GM12878 (cell line): ENCODE results near the gene HIP1. TPM values are rescaled to one million over a fixed set of nuclear protein-coding genes. Genes with fewer than 3 reads are reported as not detected.

Experiments used
- ATAC-seq: fragments of 200-7000 bp; cut with Tn5 transposase; 3 replicates; pipeline ENCODE4 v1.9.1; 2020; ENCODE audit warnings: mild to moderate bottlenecking, moderate library complexity
- BruUV-seq: library from RNA; stranded (reverse); fragments of 400-500 nt; replicated peaks from 2 replicates; lab custom pipeline; 2021; lab: Mats Ljungman, UMichigan
- CTCF ChIA-PET: fragments of 300-600 bp; sonication (Branson Sonifier 250); formaldehyde crosslinking; extraction: SDS; loops from one replicate; lab custom pipeline; 2021; ENCODE audit warnings: inconsistent platforms; lab: Yijun Ruan, JAX
- POLR2A ChIA-PET: fragments of 350-600 bp; formaldehyde crosslinking; extraction: SDS; loops from one replicate; lab custom pipeline; 2021; ENCODE audit warnings: inconsistent platforms; lab: Charles Lee
- RAD21 ChIA-PET: fragments of 300-600 bp; sonication (Branson Sonifier 250); formaldehyde crosslinking; loops from one replicate; lab custom pipeline; 2023; ENCODE audit warnings: antibody characterized with exemption; ENCODE audit not compliant: unreplicated experiment; lab: Charles Lee
- SMC1A ChIA-PET: fragments of 300-600 bp; sonication (Branson Sonifier 250); formaldehyde crosslinking; loops from one replicate; lab custom pipeline; 2023; ENCODE audit not compliant: unreplicated experiment, uncharacterized antibody; lab: Charles Lee
- DNase-seq: peaks from one replicate; pipeline ENCODE4 v3.0.0-alpha.2; 2011; ENCODE audit warnings: low read depth, low spot score
- FAIRE-seq: peaks from 3 replicates; lab custom pipeline; 2011; peaks lifted over from hg19 to GRCh38; lab: Jason Lieb, UNC
- H2AFZ ChIP-seq: 2 replicates; pipeline ENCODE4 v1.6.0; 2011; ENCODE audit warnings: low read depth, low read length, control low read depth; ENCODE audit not compliant: control insufficient read depth
- H3K27ac ChIP-seq: 2 replicates; pipeline ENCODE4 v1.5.1; 2011; ENCODE audit warnings: control low read depth; ENCODE audit not compliant: control insufficient read depth, insufficient read depth
- H3K27me3 ChIP-seq, 2 experiments: replicated peaks in 1 of 2; 2 replicates each; pipeline versions ENCODE4 v1.6.0 to v1.6.1; 2011; ENCODE audit warnings: low read length in 1 of 2; ENCODE audit not compliant: control insufficient read depth in 2 of 2, insufficient read depth in 2 of 2
- H3K36me3 ChIP-seq, 2 experiments: 2 replicates each; pipeline ENCODE4 v1.5.1; 2011; ENCODE audit warnings: low read length in 1 of 2; ENCODE audit not compliant: control insufficient read depth in 2 of 2, insufficient read depth in 2 of 2
- H3K4me1 ChIP-seq: 2 replicates; pipeline ENCODE4 v1.6.1; 2011; ENCODE audit warnings: mild to moderate bottlenecking, low read length, moderate library complexity, mixed read lengths; ENCODE audit not compliant: control insufficient read depth, insufficient read depth
- H3K4me2 ChIP-seq: 2 replicates; pipeline ENCODE4 v1.6.0; 2011; ENCODE audit warnings: control low read depth; ENCODE audit not compliant: control insufficient read depth, insufficient read depth
- H3K4me3 ChIP-seq: fragments of 200-600 bp; sonication (generic); 2 replicates; pipeline ENCODE4 v1.5.1; 2016
- H3K79me2 ChIP-seq: 2 replicates; pipeline ENCODE4 v1.6.0; 2011; ENCODE audit warnings: low read length; ENCODE audit not compliant: control insufficient read depth, insufficient read depth
- H3K9ac ChIP-seq: 2 replicates; pipeline ENCODE4 v1.8.0; 2011; ENCODE audit warnings: low read length, control low read depth, mixed read lengths; ENCODE audit not compliant: control insufficient read depth, insufficient read depth
- H3K9me3 ChIP-seq: replicated peaks from 3 replicates; pipeline ENCODE4 v1.5.1; 2011; ENCODE audit warnings: mild to moderate bottlenecking, low read length; ENCODE audit not compliant: control insufficient read depth, insufficient read depth
- H4K20me1 ChIP-seq: 2 replicates; pipeline ENCODE4 v1.6.0; 2011; ENCODE audit not compliant: control insufficient read depth, insufficient read depth
- FOXM1 ChIP-seq: IDR thresholded peaks from 2 replicates; pipeline ENCODE4 v1.6.1; 2012; ENCODE audit warnings: low read depth, mild to moderate bottlenecking, inconsistent platforms, low read length, moderate library complexity
- NR2C1 ChIP-seq: fragments of 450-650 bp; IDR thresholded peaks from 2 replicates; pipeline ENCODE4 v1.6.1; 2017; ENCODE audit warnings: antibody characterized with exemption, mild to moderate bottlenecking, moderate library complexity
- NR2F1 ChIP-seq: fragments of 450-650 bp; conservative IDR thresholded peaks from 2 replicates; pipeline ENCODE4 v1.6.1; 2017; ENCODE audit warnings: mild to moderate bottlenecking
- POLR2AphosphoS2 ChIP-seq: IDR thresholded peaks from 2 replicates; pipeline ENCODE4 v1.6.1; 2011; ENCODE audit warnings: low read depth, mild to moderate bottlenecking, low read length, improper control_type of control experiment, moderate library complexity
- POLR2AphosphoS5 ChIP-seq: IDR thresholded peaks from 2 replicates; pipeline ENCODE4 v1.6.1; 2011; ENCODE audit warnings: mild to moderate bottlenecking, low read length, inconsistent platforms
- RELA ChIP-seq: fragments of 450-650 bp; IDR thresholded peaks from 2 replicates; pipeline ENCODE4 v1.8.0; 2014; ENCODE audit warnings: borderline replicate concordance; ENCODE audit not compliant: partially characterized antibody
- TARDBP ChIP-seq: IDR thresholded peaks from 2 replicates; pipeline ENCODE4 v1.6.1; 2016; ENCODE audit warnings: borderline replicate concordance
- ZNF274 ChIP-seq: IDR thresholded peaks from one replicate; pipeline ENCODE4 v1.8.0; 2011; ENCODE audit not compliant: insufficient read length, insufficient read depth
- WGBS: methylation state at CpG from one replicate; pipeline ENCODE4 v1.1.6; 2016; ENCODE audit warnings: low lambda C conversion rate; ENCODE audit not compliant: insufficient replicate concordance, insufficient coverage; ENCODE audit errors: missing lambda C conversion rate; 5-methylcytosine and 5-hydroxymethylcytosine counted together
- in situ Hi-C: fragments of 300-500 bp; cut with MboI; formaldehyde crosslinking; loops from 9 replicates; pipeline ENCODE4 v1.14.3; 2018; ENCODE audit warnings: mixed read lengths
- intact Hi-C: fragments of 100-400 bp; cut with micrococcal nuclease; formaldehyde crosslinking; loops from one replicate; pipeline ENCODE4 v1.14.2; 2022; ENCODE audit not compliant: unreplicated experiment
- polyA plus RNA-seq, 11 experiments: library from polyadenylated mRNA; depleted of rRNA in 4 of 11; unstranded in 6 of 11; stranded (reverse) in 5 of 11; fragments of >200 nt; fragmentation: Nextera tagmentation in 4 of 11; fragmentation: Illumina TruSeq in 1 of 11; extraction: Ambion mirVana in 4 of 11; extraction: Trizol in 1 of 11; gene quantifications; 1 replicate in 1 of 11; 2 replicates in 10 of 11; pipeline versions ENCODE4 v1.2.1 to v1.2.3, GENCODE V29; 2011 to 2016; ENCODE audit warnings: inconsistent platforms in 2 of 11, missing spikeins in 2 of 11, low read depth in 1 of 11
- total RNA-seq, 4 experiments: library from RNA; depleted of rRNA in 3 of 4; stranded (reverse); fragments of >200 nt in 3 of 4; fragmentation: Illumina TruSeq in 1 of 4; extraction: Trizol in 1 of 4; gene quantifications; 2 replicates each; pipeline versions ENCODE4 v1.2.1 to v1.2.3, GENCODE V29; 2013 to 2021
- TF ChIP-seq, protein P1 (sequence below): fragments of 450-650 bp; formaldehyde crosslinking; IDR thresholded peaks from 2 replicates; pipeline ENCODE4 v1.4.0; 2020; ENCODE audit warnings: mild to moderate bottlenecking, moderate library complexity
- TF ChIP-seq, protein P2 (sequence below): IDR thresholded peaks from 2 replicates; pipeline ENCODE4 v1.6.1; 2012; ENCODE audit warnings: low read length, inconsistent platforms

Gene HIP1
- total and polyA plus RNA-seq, 10 of the 15 experiments (the other 5 are each of a cell fraction or from before 2014, with no cell fraction given) = 1.2 to 9.7 (median 3.2) TPM

DNA sequence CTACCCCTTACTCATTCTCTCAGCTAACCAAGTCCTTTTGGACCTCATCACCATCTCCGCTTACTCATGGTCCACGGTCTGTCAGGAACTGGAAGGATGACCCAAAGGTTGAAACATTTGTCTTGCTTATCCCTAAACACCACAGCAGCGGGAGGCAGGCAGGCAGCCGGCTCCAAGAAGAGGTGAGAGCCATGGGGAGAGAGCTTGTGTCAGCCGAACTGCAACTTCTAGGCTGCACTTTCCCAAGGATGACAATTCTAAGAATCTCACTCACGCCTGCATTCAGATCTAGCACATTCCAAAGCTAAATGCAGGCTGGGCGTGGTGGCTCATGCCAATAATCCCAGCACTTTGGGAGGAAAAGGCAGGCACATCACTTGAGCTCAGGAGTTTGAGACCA is 160.7 kb downstream of the HIP1 start:
- CTCF ChIA-PET = no interaction called here
- no peak overlapping the region for H3K9ac ChIP-seq
- no peak overlapping the region for H3K4me2 ChIP-seq
- no peaks in the 10 kb centered on the region for H3K9me3 ChIP-seq
- ATAC-seq (no peak), FAIRE-seq (no peak), DNase-seq (no peak)
- H3K79me2 ChIP-seq = no peaks in the 10 kb centered on the region
- TF ChIP-seq NR2F1 (no peak), POLR2AphosphoS5 (no peak), NR2C1 (no peak), TARDBP (no peak), ZNF274 (no peak), FOXM1 (no peak), POLR2AphosphoS2 (no peak), RELA (no peak)
- TF ChIP-seq, protein P1, sequence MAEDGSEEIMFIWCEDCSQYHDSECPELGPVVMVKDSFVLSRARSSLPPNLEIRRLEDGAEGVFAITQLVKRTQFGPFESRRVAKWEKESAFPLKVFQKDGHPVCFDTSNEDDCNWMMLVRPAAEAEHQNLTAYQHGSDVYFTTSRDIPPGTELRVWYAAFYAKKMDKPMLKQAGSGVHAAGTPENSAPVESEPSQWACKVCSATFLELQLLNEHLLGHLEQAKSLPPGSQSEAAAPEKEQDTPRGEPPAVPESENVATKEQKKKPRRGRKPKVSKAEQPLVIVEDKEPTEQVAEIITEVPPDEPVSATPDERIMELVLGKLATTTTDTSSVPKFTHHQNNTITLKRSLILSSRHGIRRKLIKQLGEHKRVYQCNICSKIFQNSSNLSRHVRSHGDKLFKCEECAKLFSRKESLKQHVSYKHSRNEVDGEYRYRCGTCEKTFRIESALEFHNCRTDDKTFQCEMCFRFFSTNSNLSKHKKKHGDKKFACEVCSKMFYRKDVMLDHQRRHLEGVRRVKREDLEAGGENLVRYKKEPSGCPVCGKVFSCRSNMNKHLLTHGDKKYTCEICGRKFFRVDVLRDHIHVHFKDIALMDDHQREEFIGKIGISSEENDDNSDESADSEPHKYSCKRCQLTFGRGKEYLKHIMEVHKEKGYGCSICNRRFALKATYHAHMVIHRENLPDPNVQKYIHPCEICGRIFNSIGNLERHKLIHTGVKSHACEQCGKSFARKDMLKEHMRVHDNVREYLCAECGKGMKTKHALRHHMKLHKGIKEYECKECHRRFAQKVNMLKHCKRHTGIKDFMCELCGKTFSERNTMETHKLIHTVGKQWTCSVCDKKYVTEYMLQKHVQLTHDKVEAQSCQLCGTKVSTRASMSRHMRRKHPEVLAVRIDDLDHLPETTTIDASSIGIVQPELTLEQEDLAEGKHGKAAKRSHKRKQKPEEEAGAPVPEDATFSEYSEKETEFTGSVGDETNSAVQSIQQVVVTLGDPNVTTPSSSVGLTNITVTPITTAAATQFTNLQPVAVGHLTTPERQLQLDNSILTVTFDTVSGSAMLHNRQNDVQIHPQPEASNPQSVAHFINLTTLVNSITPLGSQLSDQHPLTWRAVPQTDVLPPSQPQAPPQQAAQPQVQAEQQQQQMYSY = no peak
- TF ChIP-seq, protein P2, sequence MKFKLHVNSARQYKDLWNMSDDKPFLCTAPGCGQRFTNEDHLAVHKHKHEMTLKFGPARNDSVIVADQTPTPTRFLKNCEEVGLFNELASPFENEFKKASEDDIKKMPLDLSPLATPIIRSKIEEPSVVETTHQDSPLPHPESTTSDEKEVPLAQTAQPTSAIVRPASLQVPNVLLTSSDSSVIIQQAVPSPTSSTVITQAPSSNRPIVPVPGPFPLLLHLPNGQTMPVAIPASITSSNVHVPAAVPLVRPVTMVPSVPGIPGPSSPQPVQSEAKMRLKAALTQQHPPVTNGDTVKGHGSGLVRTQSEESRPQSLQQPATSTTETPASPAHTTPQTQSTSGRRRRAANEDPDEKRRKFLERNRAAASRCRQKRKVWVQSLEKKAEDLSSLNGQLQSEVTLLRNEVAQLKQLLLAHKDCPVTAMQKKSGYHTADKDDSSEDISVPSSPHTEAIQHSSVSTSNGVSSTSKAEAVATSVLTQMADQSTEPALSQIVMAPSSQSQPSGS = no peak
- no peaks in the 10 kb centered on the region for H4K20me1 ChIP-seq
- H3K4me1 ChIP-seq = peaks cover 3% of the 10 kb centered on the region
- H2AFZ ChIP-seq = no peak overlapping the region
- 92% methylated on average over 7 of the region's 7 CpGs for WGBS
- no peak overlapping the region for H3K27ac ChIP-seq
- intact Hi-C loops = no loop called here
- H3K4me3 ChIP-seq = no peak overlapping the region
- no peaks in the 10 kb centered on the region for H3K36me3 ChIP-seq
- RAD21 ChIA-PET = no interaction called here
- POLR2A ChIA-PET = interaction anchor here (0.6 kb wide), 1 partner anchor 54 kb away, joined by 3 read pairs; no protein-coding TSS in a partner anchor
- in situ Hi-C loops = no loop called here
- no TSS peak for BruUV-seq
- no peaks in the 10 kb centered on the region for H3K27me3 ChIP-seq
- SMC1A ChIA-PET = no interaction called here
